IMR-90 (cell line): Measurements from ENCODE around the gene S100A2. TPM values are rescaled to one million over a fixed set of nuclear protein-coding genes. Genes with fewer than 3 reads are reported as not detected.
"Not testable (repeated sequence)": the region's sequence is repeated elsewhere in the genome, so short reads cannot be mapped to it uniquely, and the experiment has no call there.

Experiments
- ATAC-seq: fragments of 200-7000 bp; cut with Tn5 transposase; 2 replicates; pipeline ENCODE4 v1.9.1; 2020; ENCODE audit warnings: low read depth, mild to moderate bottlenecking, moderate library complexity
- BruUV-seq: library from RNA; stranded (reverse); fragments of 400-500 nt; replicated peaks from 2 replicates; lab custom pipeline; 2021; lab: Mats Ljungman, UMichigan
- CTCF ChIA-PET: fragments of 300-600 bp; formaldehyde crosslinking; extraction: SDS; loops from one replicate; lab custom pipeline; 2021; ENCODE audit warnings: antibody characterized with exemption; lab: Yijun Ruan, JAX
- POLR2A ChIA-PET: fragments of 300-600 bp; sonication (Branson Sonifier 250); formaldehyde crosslinking; loops from one replicate; lab custom pipeline; 2022; ENCODE audit warnings: antibody characterized with exemption; ENCODE audit not compliant: unreplicated experiment; lab: Charles Lee
- DNase-seq: peaks from one replicate; pipeline ENCODE4 v3.0.0; 2013
- H2AFZ ChIP-seq: replicated peaks from 2 replicates; pipeline ENCODE3; 2013; ENCODE audit warnings: low read length, mild to moderate bottlenecking; ENCODE audit not compliant: poor library complexity
- H2AK5ac ChIP-seq: 2 replicates; pipeline ENCODE4 v1.6.1; 2013; ENCODE audit warnings: low read depth, low read length, inconsistent platforms
- H2AK9ac ChIP-seq: replicated peaks from 2 replicates; pipeline ENCODE3; 2013; ENCODE audit warnings: mild to moderate bottlenecking, low read depth, low read length, moderate library complexity; ENCODE audit not compliant: poor library complexity
- H2BK120ac ChIP-seq: 2 replicates; pipeline ENCODE4 v1.6.1; 2013; ENCODE audit warnings: low read depth, low read length, inconsistent platforms
- H2BK15ac ChIP-seq: 3 replicates; pipeline ENCODE4 v1.6.1; 2013; ENCODE audit warnings: low read depth, low read length, inconsistent platforms
- H2BK20ac ChIP-seq: 2 replicates; pipeline ENCODE4 v1.6.1; 2013; ENCODE audit warnings: low read depth, mild to moderate bottlenecking, inconsistent platforms, low read length, moderate library complexity
- H2BK5ac ChIP-seq: 2 replicates; pipeline ENCODE4 v1.6.1; 2013; ENCODE audit warnings: mild to moderate bottlenecking, low read depth, low read length, inconsistent platforms; ENCODE audit not compliant: poor library complexity, severe bottlenecking
- H3K14ac ChIP-seq: replicated peaks from 2 replicates; pipeline ENCODE4 v1.6.1; 2013; ENCODE audit warnings: low read depth, low read length, inconsistent platforms
- H3K18ac ChIP-seq: 2 replicates; pipeline ENCODE4 v1.6.1; 2013; ENCODE audit warnings: low read depth, low read length, control low read depth
- H3K23ac ChIP-seq: 2 replicates; pipeline ENCODE4 v1.6.1; 2013; ENCODE audit warnings: low read depth, low read length, inconsistent platforms
- H3K27ac ChIP-seq: 2 replicates; pipeline ENCODE4 v1.5.1; 2013; ENCODE audit warnings: mild to moderate bottlenecking, control low read depth, low read length; ENCODE audit not compliant: insufficient read depth
- H3K27me3 ChIP-seq: 2 replicates; pipeline ENCODE4 v1.6.1; 2013; ENCODE audit warnings: low read length; ENCODE audit not compliant: control insufficient read depth, insufficient read depth
- H3K36me3 ChIP-seq: 2 replicates; pipeline ENCODE4 v1.6.1; 2013; ENCODE audit warnings: low read length, mixed read lengths; ENCODE audit not compliant: control insufficient read depth, insufficient read depth
- H3K4ac ChIP-seq: 2 replicates; pipeline ENCODE4 v1.6.1; 2013; ENCODE audit warnings: low read depth, low read length, inconsistent platforms
- H3K4me1 ChIP-seq: 2 replicates; pipeline ENCODE4 v1.6.1; 2013; ENCODE audit warnings: low read length, mixed read lengths; ENCODE audit not compliant: control insufficient read depth, insufficient read depth
- H3K4me2 ChIP-seq: 2 replicates; pipeline ENCODE4 v1.6.1; 2013; ENCODE audit warnings: low read depth, mild to moderate bottlenecking, control low read depth, low read length, moderate library complexity
- H3K4me3 ChIP-seq: 2 replicates; pipeline ENCODE4 v1.5.1; 2013; ENCODE audit warnings: low read depth, mild to moderate bottlenecking, control low read depth, low read length, moderate library complexity; ENCODE audit not compliant: insufficient read depth
- H3K56ac ChIP-seq: 2 replicates; pipeline ENCODE4 v1.6.1; 2013; ENCODE audit warnings: low read length, inconsistent platforms; ENCODE audit not compliant: insufficient read depth; ENCODE audit errors: extremely low read depth
- H3K79me1 ChIP-seq, 2 experiments: 2 replicates each; pipeline ENCODE4 v1.6.1; 2013; ENCODE audit warnings: low read length in 2 of 2, inconsistent platforms in 1 of 2, low read depth in 1 of 2
- H3K9ac ChIP-seq: 2 replicates; pipeline ENCODE4 v1.6.1; 2013; ENCODE audit warnings: low read depth, low read length, control low read depth
- H3K9me1 ChIP-seq: 2 replicates; pipeline ENCODE4 v1.6.1; 2013; ENCODE audit warnings: low read length, inconsistent platforms; ENCODE audit not compliant: insufficient read depth
- H3K9me3 ChIP-seq: 2 replicates; pipeline ENCODE4 v1.6.1; 2013; ENCODE audit warnings: low read length; ENCODE audit not compliant: control insufficient read depth, insufficient read depth
- H4K20me1 ChIP-seq: 2 replicates; pipeline ENCODE4 v1.6.1; 2013; ENCODE audit warnings: low read length, inconsistent platforms; ENCODE audit not compliant: insufficient read depth
- H4K5ac ChIP-seq: 2 replicates; pipeline ENCODE4 v1.6.1; 2013; ENCODE audit warnings: mild to moderate bottlenecking, low read depth, low read length, control low read depth
- H4K8ac ChIP-seq, 2 experiments: 2 replicates each; pipeline ENCODE4 v1.6.1; 2013; ENCODE audit warnings: low read depth in 2 of 2, low read length in 2 of 2, control low read depth in 1 of 2, inconsistent platforms in 1 of 2
- H4K91ac ChIP-seq: 2 replicates; pipeline ENCODE4 v1.6.1; 2013; ENCODE audit warnings: low read depth, low read length, inconsistent platforms; ENCODE audit not compliant: insufficient read depth
- WGBS, 2 experiments: methylation state at CpG; one replicate each; pipeline versions ENCODE4 v1.1.5 to v1.1.7; 2013; ENCODE audit warnings: missing lambda C conversion rate in 2 of 2; ENCODE audit not compliant: insufficient read length in 1 of 2; ENCODE audit errors: extremely low coverage in 2 of 2; 5-methylcytosine and 5-hydroxymethylcytosine counted together
- dilution Hi-C: fragments of 300-500 bp; cut with HindIII; formaldehyde crosslinking; loops from one replicate; pipeline ENCODE4 v1.14.3; 2018; ENCODE audit warnings: low sequenced_read_pairs; ENCODE audit not compliant: unreplicated experiment
- in situ Hi-C: fragments of 300-500 bp; cut with MboI; formaldehyde crosslinking; loops from 3 replicates; pipeline ENCODE4 v1.14.3; 2019; ENCODE audit warnings: low sequenced_read_pairs, inconsistent platforms, mixed read lengths
- intact Hi-C: fragments of 100-400 bp; cut with micrococcal nuclease; formaldehyde crosslinking; loops from 2 replicates; pipeline ENCODE4 v1.10.0; 2022
- polyA plus RNA-seq, 3 experiments: library from polyadenylated mRNA; depleted of rRNA; stranded (reverse); fragments of >200 nt; gene quantifications; 2 replicates each; pipeline ENCODE4 v1.2.3, GENCODE V29; 2012; ENCODE audit warnings: low replicate concordance in 1 of 3
- total RNA-seq: library from RNA; depleted of rRNA; stranded (reverse); fragments of >200 nt; gene quantifications from 2 replicates; pipeline ENCODE4 v1.2.3, GENCODE V29; 2012

The S100A2 gene
- total and polyA plus RNA-seq, 2 of the 4 experiments (the other 2 are of a cell fraction), result 3.6 to 7.9 TPM

DNA sequence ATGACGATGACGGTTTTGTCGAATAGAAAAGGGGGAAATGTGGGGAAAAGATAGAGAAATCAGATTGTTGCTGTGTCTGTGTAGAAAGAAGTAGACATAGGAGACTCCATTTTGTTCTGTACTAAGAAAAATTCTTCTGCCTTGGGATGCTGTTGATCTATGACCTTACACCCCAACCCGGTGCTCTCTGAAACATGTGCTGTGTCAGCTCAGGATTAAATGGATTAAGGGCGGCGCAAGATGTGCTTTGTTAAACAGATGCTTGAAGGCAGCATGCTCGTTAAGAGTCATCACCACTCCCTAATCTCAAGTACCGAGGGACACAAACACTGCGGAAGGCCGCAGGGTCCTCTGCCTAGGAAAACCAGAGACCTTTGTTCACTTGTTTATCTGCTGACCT lies 9.9 kb upstream of the S100A2 start:
- BruUV-seq, H4K91ac ChIP-seq, intact Hi-C loops, H3K27ac ChIP-seq, H2AK5ac ChIP-seq, H3K14ac ChIP-seq, in situ Hi-C loops, H3K23ac ChIP-seq, H4K8ac ChIP-seq, H3K4ac ChIP-seq, H4K5ac ChIP-seq, H3K18ac ChIP-seq, H4K20me1 ChIP-seq, H2BK5ac ChIP-seq, H2AK9ac ChIP-seq, POLR2A ChIA-PET, dilution Hi-C loops, H3K79me1 ChIP-seq, H3K4me2 ChIP-seq, H2BK15ac ChIP-seq, H3K4me3 ChIP-seq, H3K56ac ChIP-seq, H3K9me3 ChIP-seq, H3K36me3 ChIP-seq, H2BK120ac ChIP-seq, DNase-seq, H2AFZ ChIP-seq, H3K9ac ChIP-seq, ATAC-seq, H3K27me3 ChIP-seq, H2BK20ac ChIP-seq: not testable (repeated sequence)
- Histone ChIP-seq H3K9me1 (peaks cover 11% of the 10 kb centered on the region), H3K4me1 (peaks cover 15% of the 10 kb centered on the region)
- CTCF ChIA-PET, result interaction anchor here (1.0 kb wide), 1 partner anchor 41 kb away, joined by 3 read pairs; the partner anchor contains the start of gene S100A14
- WGBS, 2 experiments, result no CpG with 5 or more reads among the region's 10 CpGs

DNA sequence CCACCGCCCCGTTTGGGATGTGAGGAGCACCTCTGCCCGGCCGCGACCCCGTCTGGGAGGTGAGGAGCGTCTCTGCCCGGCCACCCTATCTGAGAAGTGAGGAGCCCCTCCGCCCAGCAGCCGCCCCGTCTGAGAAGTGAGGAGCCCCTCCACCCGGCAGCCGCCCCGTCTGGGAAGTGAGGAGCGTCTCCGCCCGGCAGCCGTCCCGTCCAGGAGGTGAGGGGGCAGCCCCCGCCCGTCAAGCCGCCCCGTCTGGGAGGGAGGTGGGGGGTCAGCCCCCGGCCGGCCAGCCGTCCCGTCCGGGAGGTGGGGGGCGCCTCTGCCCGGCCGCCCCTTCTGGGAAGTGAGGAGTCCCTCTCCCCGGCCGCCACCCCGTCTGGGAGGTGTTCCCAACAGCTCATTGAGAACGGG lies 9.4 kb upstream of the S100A2 start:
- H4K20me1 ChIP-seq, DNase-seq, H3K14ac ChIP-seq, H3K23ac ChIP-seq, H3K4me3 ChIP-seq, H3K79me1 ChIP-seq, H4K91ac ChIP-seq, H2AK5ac ChIP-seq, H2BK5ac ChIP-seq, H2BK120ac ChIP-seq, H3K27me3 ChIP-seq, H2AK9ac ChIP-seq, H3K9me3 ChIP-seq, H3K4me2 ChIP-seq, dilution Hi-C loops, H3K27ac ChIP-seq, ATAC-seq, H3K9ac ChIP-seq, CTCF ChIA-PET, H3K36me3 ChIP-seq, H2AFZ ChIP-seq, in situ Hi-C loops, H2BK20ac ChIP-seq, H3K56ac ChIP-seq, H4K5ac ChIP-seq, POLR2A ChIA-PET, H4K8ac ChIP-seq, H3K18ac ChIP-seq, BruUV-seq, H2BK15ac ChIP-seq, intact Hi-C loops, H3K4ac ChIP-seq: not testable (repeated sequence)
- 100% methylated on average over 4 of the region's 35 CpGs; no CpG with 5 or more reads in 1 of the 2 experiments for WGBS, 2 experiments
- H3K4me1 ChIP-seq, result peaks cover 15% of the 10 kb centered on the region
- H3K9me1 ChIP-seq, result peaks cover 11% of the 10 kb centered on the region
